Activated CD8-positive, alpha-beta memory T cell treated with anti-CD3 and anti-CD28 coated beads, Interleukin-2, amount 50 U/mL, for 1 hour (primary cell): ENCODE results near the gene PHACTR2.

Source experiments
- DNase-seq: peaks from one replicate; pipeline ENCODE4 v3.0.0-alpha.2; 2020; ENCODE audit errors: extremely low read depth

Gene PHACTR2

GRCh38 chr6:143742070-143742954 lies 64.5 kb downstream of the PHACTR2 start:
- no peak for DNase-seq

- no peak for DNase-seq
These were observed 65.1 kb downstream of the PHACTR2 start for GRCh38 chr6:143742955-143743255.

GRCh38 chr6:143743301-143744166 lies 65.8 kb downstream of the PHACTR2 start:
- no peak for DNase-seq

- no peak for DNase-seq
These were observed 66.9 kb downstream of the PHACTR2 start for GRCh38 chr6:143744551-143745165.

GRCh38 chr6:143745166-143746133 lies 67.7 kb downstream of the PHACTR2 start:
- DNase-seq, result no peak

GRCh38 chr6:143746202-143747119 lies 68.7 kb downstream of the PHACTR2 start:
- DNase-seq, result no peak

- DNase-seq, result no peak
These were observed 69.6 kb downstream of the PHACTR2 start for GRCh38 chr6:143747347-143747842.

GRCh38 chr6:143749891-143750290 lies 72.1 kb downstream of the PHACTR2 start:
- no peak for DNase-seq

GRCh38 chr6:143750877-143751276 lies 73.1 kb downstream of the PHACTR2 start:
- DNase-seq, result no peak

GRCh38 chr6:143752459-143752858 lies 74.7 kb downstream of the PHACTR2 start:
- no peak for DNase-seq

- DNase-seq, result no peak
These were observed 75.9 kb downstream of the PHACTR2 start for GRCh38 chr6:143753678-143754077.

GRCh38 chr6:143754204-143754603 lies 76.4 kb downstream of the PHACTR2 start:
- no peak for DNase-seq

GRCh38 chr6:143755301-143755744 lies 77.6 kb downstream of the PHACTR2 start:
- DNase-seq, result no peak

- no peak for DNase-seq
These were observed 79.6 kb downstream of the PHACTR2 start for GRCh38 chr6:143757346-143757832.

GRCh38 chr6:143758551-143758950 lies 80.8 kb downstream of the PHACTR2 start:
- DNase-seq, result no peak

- DNase-seq, result no peak
These were observed 81.9 kb downstream of the PHACTR2 start for GRCh38 chr6:143759666-143760065.

- DNase-seq, result no peak
These were observed 83.3 kb downstream of the PHACTR2 start for GRCh38 chr6:143761074-143761473.

GRCh38 chr6:143762126-143762525 lies 84.4 kb downstream of the PHACTR2 start:
- DNase-seq, result no peak

GRCh38 chr6:143765422-143766184 lies 87.8 kb downstream of the PHACTR2 start:
- no peak for DNase-seq
